Measurements from ENCODE around the gene ABCB8. TPM values are rescaled to one million over a fixed set of nuclear protein-coding genes. Genes with fewer than 3 reads are reported as not detected.

Gene ABCB8
- total and polyA plus RNA-seq, 9 of the 15 experiments (the other 6 are each of a cell fraction or from before 2014, with no cell fraction given), result 7.6 to 106 (median 36.3) TPM

GRCh38 chr7:151059367-151060112 lies 31.3 kb downstream of the ABCB8 start, which contains the start of gene SLC4A2 (continued):
- TF ChIP-seq NCOA1 (IDR thresholded peaks at IDR 0.05; ENCODE audit: low read depth), result peak; percentile 32; the same call in 1 of the 2 replicates
- peak; percentile 99 for TF ChIP-seq MAZ (CRISPR knock-in tag; conservative IDR thresholded peaks at IDR 0.05 in 1 of 2, IDR thresholded peaks at IDR 0.05 in 1 of 2)
- peak; percentile 79 for TF ChIP-seq SUPT5H (IDR thresholded peaks at IDR 0.05)
- TF ChIP-seq XRCC5 (IDR thresholded peaks at IDR 0.05; ENCODE audit: low read depth, low read length), result 0 out of 2 replicates have a peak, but pooled peaks have one; percentile 2
- TF ChIP-seq SMARCE1 (IDR thresholded peaks at IDR 0.05), result peak; percentile 25; the same call in 1 of the 2 replicates
- no peak for TF ChIP-seq ZSCAN29 (IDR thresholded peaks at IDR 0.05)
- TF ChIP-seq ARID1B (IDR thresholded peaks at IDR 0.05), result peak; percentile 54; the same call in 1 of the 2 replicates
- TF ChIP-seq GATAD2A (IDR thresholded peaks at IDR 0.05), result peak; percentile 62; the same call in 1 of the 2 replicates
- peak; percentile 100 for TF ChIP-seq ZNF764 (CRISPR knock-in tag; IDR thresholded peaks at IDR 0.05; ENCODE audit: low read depth)
- TF ChIP-seq DMBX1 (CRISPR knock-in tag; IDR thresholded peaks at IDR 0.05; ENCODE audit: borderline replicate concordance), result peak; percentile 67
- peak; percentile 17 for TF ChIP-seq SAP30 (IDR thresholded peaks at IDR 0.05; ENCODE audit: borderline replicate concordance, insufficient read depth, low read depth, low read length, poor library complexity, severe bottlenecking)
- no peak for TF ChIP-seq CHAMP1 (IDR thresholded peaks at IDR 0.05)
- 0 out of 2 replicates have a peak, but pooled peaks have one; percentile 68 for TF ChIP-seq CUX1 (CRISPR knock-in tag; IDR thresholded peaks at IDR 0.05)
- TF ChIP-seq TAF7 (tag; IDR thresholded peaks at IDR 0.05), result no peak
- no peak for TF ChIP-seq SIN3B (IDR thresholded peaks at IDR 0.05; ENCODE audit: low read depth)
- TF ChIP-seq ZNF766 (CRISPR knock-in tag; conservative IDR thresholded peaks at IDR 0.05), result peak; percentile 99
- TF ChIP-seq NCOA2 (IDR thresholded peaks at IDR 0.05; ENCODE audit: partially characterized antibody in 2 of 2), result no peak
- peak; percentile 90 for TF ChIP-seq EGR1 (conservative IDR thresholded peaks at IDR 0.05)

Measured in K562 (cell line).